Gastroesophageal sphincter (tissue), 3 donors: Measurements from ENCODE around the gene KLHL22.

Experiments used
- POLR2A ChIP-seq, 2 donors: fragments of 450-650 bp; IDR thresholded peaks; one replicate each; pipeline ENCODE4 v1.6.1; 2017; ENCODE audit warnings: antibody characterized with exemption in 2 of 2, mild to moderate bottlenecking in 2 of 2, moderate library complexity in 1 of 2
- POLR2AphosphoS5 ChIP-seq: sonication (generic); formaldehyde crosslinking; IDR thresholded peaks from one replicate; pipeline ENCODE4 v1.6.1; 2017; ENCODE audit warnings: antibody characterized with exemption
- TF ChIP-seq, protein P1 (sequence below), 4 experiments: fragments of 200-600 bp in 2 of 4; fragments of 450-650 bp in 2 of 4; sonication (generic) in 1 of 4; IDR thresholded peaks; one replicate each; pipeline ENCODE4 v1.5.1; 2017 to 2019; ENCODE audit warnings: antibody characterized with exemption in 4 of 4, mild to moderate bottlenecking in 2 of 4, moderate library complexity in 2 of 4

DNA sequence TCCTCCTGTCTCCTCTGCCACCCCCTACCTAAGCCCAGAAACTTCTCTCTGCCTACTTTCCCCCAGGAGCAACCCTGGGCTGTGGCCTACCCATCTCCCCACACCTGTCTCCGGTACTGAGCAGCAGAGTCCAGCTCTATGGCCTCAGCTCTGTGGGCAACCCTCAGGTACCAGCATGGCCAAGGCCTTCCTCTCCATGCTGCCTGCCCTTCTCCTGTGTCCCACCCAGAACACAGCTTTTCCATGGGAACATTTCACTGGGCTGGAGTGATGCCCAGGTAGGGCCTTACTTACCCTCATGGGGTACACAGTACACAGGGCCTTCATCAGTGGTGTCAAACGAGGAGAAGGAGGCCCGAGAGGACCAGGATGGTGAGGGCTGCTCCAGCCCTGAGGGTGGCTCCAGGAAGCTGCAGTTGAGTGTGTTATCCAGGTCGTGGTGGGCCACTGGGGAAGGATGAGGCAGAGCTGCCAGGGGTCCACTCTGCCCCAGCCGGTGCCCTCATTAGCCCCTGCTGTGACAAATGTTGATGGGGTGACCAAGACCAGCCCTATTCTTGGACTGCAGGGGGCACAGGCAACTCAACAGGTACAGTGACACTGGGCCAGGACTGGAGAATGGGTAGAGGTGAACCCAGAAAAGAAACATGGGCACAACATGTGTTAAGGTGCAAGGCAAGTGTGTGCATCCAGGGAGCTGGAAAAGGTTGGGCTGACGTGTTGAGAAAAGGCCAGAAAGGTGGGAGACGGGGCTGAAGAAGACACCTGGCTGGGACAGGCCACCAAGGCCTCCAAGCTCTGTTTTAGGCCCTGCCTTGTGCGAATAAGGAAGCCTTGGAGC lies 68.3 kb downstream of the KLHL22 start:
- TF ChIP-seq POLR2A (IDR thresholded peaks at IDR 0.05) = no peak
- no peak for TF ChIP-seq POLR2AphosphoS5
- TF ChIP-seq, protein P1, sequence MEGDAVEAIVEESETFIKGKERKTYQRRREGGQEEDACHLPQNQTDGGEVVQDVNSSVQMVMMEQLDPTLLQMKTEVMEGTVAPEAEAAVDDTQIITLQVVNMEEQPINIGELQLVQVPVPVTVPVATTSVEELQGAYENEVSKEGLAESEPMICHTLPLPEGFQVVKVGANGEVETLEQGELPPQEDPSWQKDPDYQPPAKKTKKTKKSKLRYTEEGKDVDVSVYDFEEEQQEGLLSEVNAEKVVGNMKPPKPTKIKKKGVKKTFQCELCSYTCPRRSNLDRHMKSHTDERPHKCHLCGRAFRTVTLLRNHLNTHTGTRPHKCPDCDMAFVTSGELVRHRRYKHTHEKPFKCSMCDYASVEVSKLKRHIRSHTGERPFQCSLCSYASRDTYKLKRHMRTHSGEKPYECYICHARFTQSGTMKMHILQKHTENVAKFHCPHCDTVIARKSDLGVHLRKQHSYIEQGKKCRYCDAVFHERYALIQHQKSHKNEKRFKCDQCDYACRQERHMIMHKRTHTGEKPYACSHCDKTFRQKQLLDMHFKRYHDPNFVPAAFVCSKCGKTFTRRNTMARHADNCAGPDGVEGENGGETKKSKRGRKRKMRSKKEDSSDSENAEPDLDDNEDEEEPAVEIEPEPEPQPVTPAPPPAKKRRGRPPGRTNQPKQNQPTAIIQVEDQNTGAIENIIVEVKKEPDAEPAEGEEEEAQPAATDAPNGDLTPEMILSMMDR (IDR thresholded peaks at IDR 0.05) = no peak
